Mesenteric fat pad (tissue), 1 donor: Measurements from ENCODE around the gene CA11. TPM values are rescaled to one million over a fixed set of nuclear protein-coding genes. Genes with fewer than 3 reads are reported as not detected.
"Not testable (repeated sequence)": the region's sequence is repeated elsewhere in the genome, so short reads cannot be mapped to it uniquely, and the experiment has no call there.

Experiments used
- DNase-seq: peaks from one replicate; pipeline ENCODE4 v3.0.0-alpha.2; 2020; ENCODE audit warnings: low spot score
- total RNA-seq: library from RNA; stranded (reverse); fragmentation: NEBNext Ultra II Directional; extraction: Animal tissue kit (Norgen Biotek cat#: 25700); gene quantifications from one replicate; pipeline ENCODE4 v1.2.1, GENCODE V29; 2021
- donor health status: DM: yes; HTN: yes; CAD: no.

CA11 gene
- total RNA-seq, 1 donor from 2014 or later: 3.3 TPM

DNA sequence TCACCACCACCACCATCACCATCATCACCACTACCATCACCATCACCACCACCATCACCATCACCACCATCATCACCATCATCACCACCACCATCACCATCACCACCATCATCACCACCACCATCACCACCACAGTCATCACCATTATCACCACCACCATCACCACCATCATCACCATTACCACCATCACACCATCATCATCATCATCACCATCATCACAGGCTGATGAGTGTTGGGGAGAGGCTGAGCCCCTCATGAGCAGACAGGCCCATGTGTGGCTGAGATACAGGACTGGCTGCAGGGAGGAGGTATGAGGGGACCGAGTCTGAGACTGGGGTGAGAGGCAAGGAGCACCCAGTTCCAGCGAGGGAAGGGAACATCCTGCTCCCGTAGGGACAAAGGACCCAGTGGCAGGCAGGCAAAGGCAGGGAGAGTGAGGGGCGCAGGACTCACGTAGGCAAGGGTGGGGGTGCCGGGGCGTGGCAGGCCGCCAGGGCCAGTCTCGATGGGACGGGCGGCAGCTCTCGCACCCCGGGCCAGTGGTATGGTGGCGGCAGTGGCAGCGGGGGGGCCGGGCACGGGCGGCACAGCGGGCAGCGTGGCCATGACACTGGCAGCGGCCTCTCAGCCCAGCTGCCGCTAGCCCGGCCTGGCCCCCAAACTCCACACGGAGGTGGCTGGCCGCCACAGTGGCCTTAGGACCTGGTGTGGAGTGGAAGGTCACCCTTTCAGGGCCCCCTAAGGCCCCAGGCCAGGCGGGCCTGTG is 24.1 kb upstream of the CA11 start:
- no peak for DNase-seq

DNA sequence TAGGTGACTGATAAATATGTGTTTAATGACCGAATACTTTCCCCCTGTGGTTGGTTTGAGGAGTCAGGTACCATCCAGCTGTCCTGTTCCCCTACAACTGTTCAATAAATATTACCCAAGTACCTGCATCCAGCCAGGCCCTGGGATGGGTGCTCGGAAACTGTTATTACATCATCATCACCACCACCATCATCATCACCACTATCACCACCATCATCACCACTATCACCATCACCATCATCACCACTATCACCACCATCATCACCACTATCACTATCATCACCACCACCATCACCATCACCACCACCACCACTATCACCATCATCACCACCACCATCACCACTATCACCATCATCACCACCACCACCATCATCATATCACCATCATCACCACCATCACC is 22.8 kb upstream of the CA11 start:
- no peak for DNase-seq

DNA sequence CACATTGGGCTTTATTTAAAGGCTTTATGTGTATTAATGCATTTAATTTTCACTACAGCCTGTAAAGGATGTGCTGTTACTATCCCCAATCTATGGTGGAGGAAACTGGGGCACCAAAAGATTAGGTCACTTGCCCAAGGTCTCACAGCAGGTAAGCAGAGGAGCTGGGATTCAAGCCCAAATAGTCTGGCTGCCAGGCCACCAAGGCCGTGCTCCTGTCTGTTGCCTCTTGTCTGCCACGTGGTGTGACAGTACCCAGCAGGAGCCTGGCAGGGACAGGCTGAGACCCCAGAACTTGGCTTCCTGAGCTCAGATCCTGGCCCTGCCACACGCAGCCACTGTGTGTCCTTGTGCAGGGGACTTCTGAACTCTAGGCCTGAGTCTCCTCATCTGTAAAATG is 22.3 kb upstream of the CA11 start:
- DNase-seq: no peak

DNA sequence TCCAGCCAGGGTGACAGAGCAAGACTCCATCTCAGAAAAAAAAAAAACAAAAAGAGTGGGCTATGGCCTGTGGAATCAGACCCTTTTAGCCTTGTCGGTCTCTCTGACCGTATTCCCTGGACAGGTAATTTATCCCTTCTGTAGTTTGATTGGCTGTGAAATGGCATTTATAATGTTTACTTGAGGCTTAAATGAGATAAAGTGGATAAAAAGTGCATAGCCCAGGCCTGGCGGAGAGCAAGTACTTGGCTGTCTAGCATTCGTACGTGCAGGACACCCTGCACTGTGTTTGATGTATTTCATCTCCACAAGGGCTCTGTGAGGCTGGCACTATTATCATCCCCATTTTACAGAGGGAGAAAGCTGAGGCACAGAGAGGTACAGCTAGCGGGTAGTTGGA is 19.8 kb upstream of the CA11 start:
- no peak for DNase-seq

DNA sequence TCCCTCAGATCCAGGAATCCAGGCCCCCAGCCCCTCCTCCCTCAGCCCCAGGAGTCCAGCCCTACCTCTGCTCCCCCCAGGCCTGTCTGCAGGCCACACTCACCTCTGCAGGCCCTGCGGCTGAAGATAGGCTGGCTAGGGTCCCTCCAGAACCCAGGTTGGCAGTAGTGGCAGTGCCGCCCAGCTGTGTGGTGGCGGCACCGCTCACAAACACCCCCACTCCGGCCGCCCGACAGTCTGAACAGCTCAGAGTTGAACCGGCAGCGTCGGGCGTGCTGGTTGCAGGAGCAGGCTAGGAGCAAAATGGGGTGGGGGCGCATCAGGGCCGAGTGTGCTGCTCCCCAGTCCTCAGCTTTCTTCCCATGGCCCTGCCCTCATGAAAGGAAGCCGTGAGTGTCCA is 18.5 kb upstream of the CA11 start:
- DNase-seq: no peak

DNA sequence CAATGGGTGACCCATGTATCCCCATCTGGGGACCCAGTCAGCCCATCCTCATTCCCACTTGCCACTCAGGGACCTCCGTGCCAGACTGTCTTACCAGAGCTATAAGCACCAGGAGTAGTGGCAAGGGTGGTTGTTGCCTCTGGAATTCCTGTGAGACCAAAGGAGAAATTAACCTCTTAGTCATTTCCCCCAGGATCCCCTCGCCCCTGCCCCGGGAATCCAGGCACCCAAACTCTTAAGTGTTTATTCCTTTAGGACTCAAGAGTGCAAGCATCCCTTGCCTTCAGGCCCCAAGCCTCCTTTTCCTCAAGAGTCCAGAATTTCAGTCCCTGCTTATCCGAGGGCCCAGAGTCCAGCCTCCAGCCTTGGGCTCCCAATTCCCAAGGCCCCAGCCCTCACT is 17.7 kb upstream of the CA11 start:
- DNase-seq: no peak

DNA sequence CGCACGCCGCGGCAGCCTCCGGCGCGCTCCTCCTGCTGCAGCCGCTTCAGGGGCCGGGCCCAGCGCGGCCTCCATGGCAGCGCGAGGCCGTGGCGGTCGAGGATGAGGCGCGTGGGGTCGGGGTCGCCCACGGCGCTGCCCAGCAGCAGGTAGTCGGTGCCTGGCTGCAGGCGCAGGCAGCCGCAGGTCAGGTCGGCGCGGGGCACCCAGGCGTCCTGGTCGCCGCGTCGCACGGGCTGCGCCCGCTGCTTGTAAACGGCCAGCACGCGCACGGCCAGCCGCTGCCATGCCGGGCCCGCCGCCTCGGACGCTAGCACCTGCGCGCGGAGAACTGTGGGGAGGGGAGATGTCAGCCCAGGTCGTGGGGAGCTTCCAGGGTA is 15.7 kb upstream of the CA11 start:
- DNase-seq: no peak

DNA sequence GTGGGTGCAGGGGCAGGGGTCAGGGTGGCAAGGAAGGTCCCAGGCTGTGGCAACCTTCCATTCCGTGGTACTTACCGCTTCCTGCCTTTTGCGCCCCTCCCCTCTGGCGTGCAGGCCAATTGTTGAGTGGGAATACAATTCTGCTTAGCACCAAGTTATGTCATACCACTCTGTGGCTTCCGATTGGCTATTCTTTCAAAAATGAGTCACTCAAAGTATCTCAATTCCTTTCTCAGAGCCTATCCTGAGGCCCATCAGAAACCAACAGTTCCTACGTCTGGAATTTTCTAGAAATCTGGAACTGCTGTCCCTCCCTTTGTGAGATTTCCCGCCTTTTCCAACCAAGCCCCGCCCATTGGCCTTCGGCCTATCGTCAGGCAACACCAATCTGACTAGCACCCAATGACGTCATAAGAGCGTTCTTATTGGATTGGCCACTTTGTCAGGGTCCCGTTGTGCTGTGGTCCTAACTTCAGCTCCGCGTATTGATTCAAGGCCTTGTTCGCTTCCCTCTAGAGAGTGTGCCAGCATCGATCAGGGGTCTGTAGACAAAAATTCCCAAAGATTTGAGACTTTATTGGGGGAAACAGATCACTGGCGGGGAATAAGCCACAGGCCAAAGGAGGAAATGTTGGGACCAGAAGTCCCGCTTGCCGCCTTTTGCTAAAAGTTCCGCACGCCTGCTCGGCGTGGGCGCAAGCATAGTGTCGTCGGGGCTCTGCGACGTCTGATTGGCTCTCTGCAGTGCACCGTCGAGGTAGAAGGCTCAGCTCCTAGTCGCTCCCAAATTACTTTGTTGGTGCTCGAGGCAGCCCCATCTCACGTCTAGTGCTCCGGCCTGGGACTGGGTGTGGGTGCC is 15.1 kb upstream of the CA11 start:
- DNase-seq: no peak

DNA sequence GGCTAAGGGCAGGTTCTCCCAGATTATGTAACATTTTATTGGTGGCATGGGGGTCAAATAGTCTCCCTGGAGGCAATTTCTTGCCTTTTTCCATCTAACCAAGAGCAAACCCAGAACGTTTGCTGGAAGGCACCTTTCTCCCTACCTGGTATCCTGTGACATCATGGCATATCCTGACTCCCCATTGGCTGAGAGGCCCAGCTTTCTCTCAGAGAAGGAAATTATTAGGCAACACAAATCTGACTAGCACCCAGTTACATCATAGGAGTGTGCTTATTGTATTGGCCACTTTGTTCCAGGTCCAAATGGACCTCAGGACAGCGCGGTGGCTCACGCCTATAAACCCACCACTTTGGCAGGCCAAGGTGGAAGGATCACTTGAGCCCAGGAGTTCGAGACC is 13.8 kb upstream of the CA11 start:
- no peak for DNase-seq

DNA sequence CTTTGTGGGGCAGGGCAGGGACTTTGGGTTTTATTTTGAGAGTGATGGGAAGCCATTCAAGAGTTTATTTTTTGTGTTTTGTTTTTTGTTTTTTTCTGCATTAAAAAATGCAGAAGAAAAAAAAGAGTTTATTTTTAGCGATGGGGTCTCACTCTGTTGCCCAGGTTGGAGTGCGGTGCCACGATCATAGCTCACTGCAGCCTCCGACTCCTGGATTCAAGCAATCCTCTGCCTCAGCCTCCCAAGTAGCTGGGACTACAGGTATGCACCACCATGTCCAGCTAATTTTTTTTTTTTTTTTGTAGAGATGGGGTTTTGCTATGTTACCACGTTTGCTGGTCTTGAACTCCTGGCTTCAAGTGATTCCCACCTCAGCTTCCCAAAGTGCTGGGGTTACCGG is 12.5 kb upstream of the CA11 start:
- no peak for DNase-seq

DNA sequence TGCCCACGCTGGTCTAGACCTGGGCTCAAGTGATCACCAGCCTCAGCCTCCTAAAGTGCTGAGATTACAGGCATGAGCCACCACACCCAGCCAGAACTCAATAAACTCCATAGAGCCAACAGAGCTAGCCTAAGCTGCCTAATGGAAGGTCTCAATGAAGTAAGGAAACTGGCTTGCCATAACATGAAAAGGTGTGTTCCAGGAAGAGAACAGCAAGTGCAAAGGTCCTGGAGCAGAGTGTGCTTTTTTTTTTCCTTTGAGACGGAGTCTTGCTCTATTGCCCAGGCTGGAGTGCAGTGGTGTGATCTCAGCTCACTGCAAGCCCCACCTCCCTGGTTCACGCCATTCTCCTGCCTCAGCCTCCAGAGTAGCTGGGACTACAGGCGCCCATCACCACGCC is 11.8 kb upstream of the CA11 start:
- not testable (repeated sequence) for DNase-seq

DNA sequence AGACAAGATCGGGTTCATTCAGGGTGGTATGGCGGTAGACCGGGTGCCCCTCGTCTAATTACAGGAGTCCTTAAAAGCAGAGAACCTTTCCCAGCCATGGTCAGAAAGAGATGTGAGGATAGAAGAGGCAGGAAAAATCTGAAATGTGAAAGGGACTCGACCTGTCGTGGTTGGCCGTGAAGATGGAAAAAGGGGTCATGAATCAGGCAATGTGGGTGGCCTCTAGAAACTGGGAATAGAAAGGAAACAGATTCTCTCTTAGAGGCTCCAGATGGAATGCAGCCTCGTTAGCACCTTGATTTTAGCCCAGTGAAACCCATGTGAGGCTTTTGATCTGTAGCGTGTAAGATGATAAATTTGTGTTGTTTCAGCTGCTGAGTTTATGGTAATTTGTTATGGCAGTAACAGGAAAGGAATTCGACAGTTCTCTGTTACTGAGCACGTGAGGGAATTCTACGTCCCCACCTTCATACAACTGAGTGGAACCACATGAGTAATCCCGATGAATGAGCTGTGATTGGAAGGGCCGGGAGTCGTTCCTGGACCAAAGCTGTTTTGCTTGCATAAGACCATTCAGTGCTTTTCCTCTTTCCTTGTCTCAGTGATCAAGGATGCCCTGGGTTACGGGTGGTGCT is 11.0 kb upstream of the CA11 start:
- no peak for DNase-seq

DNA sequence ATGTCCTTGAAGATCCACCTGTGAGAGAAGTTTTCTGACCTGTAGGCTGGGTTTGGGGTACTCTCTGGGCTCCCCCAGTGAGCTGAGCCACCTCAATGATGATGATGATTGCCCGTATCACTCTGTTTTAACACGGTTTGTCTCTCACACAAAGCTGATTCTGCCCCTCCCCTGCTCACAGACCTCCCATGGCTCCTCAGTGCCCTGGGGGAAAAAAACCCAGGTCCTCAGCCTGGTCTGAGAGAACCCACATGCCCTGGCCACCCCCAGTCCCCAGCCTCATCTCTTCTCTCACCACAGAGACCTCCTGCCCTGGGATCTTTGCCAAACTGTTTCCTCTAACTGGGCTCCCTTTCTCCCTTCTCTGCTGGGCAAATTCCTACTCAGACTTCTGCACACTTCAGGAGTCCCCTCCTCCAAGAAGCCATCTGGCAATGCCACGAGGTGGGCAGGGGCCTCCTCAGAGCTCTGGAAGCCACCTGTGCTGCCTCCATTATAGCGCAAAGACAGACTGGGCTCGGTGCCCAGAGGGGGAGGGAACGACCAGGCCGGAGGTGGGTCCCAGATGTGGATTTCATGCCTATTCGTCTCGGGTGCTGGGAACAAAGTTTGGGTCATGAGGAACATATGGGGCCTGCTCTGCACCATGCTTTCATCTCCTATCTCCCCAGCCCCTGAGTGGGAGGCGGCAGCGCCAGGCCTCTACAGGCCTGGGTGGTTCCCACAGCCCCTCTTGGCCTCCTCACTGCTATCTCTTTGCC is 8.5 kb upstream of the CA11 start:
- DNase-seq: no peak

DNA sequence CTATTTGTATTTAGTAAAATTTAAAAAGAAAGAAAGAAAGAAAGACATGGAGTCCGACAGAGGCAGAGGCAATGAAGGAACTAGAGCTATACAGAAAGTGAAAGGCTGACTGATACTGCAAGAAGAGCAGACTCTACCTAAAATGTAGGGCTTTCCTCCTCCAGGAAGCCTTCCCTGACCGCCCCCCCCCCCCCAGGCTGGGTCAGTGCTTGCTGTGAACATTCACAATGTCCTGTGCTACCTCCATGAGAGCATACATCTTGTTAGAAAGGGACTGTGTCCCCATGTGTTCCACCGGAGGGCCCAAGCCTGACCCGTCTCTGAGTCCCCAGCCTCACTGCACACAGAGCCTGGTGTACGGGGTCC is 5.7 kb upstream of the CA11 start:
- no peak for DNase-seq

DNA sequence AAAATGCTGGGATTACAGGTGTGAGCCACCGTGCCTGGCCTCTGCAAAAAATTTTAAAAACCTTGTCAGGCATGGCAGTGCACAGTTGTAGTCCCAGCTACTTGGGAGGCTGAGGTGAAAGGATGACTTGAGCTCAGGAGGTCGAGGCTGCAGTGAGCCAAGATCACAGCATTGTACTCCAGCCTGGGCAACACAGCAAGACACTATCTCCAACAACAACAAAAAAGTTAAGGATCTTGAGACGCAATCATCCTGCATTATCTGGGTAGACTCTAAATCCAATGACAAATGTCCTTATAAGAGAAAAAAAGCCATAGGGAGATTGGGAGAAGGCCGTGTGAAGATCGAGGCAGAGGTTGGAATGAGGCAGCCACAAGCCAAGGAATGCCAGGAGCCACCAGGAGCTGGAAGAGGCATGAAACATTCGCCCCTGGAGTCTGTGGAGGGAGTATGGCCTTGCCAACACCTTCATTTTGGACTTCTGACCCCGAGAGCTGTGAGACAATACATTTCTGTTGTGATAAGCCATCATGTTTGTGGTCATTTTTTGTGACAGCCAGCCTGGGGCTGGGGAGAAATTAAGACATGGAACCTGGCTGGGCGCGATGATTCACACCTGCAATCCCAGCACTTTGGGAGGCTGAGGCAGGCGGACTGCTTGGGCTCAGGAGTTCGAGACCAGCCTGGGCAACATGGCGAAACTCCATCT is 5.1 kb upstream of the CA11 start:
- DNase-seq: no peak

DNA sequence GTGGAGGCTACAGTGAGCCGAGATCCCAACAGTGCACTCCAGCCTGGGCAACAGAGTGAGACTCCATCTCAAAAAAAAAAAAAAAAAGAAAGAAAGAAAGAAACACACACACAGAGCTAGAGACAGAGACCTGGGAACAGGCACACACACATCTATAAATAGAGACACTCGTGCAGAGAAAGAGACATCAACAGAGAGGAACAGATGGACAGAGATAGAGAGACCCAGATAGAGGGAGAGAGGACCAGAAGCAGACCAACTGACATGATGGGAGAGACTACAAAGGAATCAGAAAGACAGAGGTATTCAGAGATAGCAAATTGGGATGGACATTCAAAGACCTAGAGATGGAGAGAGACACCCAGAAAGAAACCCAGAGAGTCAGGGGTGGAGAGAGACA is 2.1 kb upstream of the CA11 start:
- no peak for DNase-seq

DNA sequence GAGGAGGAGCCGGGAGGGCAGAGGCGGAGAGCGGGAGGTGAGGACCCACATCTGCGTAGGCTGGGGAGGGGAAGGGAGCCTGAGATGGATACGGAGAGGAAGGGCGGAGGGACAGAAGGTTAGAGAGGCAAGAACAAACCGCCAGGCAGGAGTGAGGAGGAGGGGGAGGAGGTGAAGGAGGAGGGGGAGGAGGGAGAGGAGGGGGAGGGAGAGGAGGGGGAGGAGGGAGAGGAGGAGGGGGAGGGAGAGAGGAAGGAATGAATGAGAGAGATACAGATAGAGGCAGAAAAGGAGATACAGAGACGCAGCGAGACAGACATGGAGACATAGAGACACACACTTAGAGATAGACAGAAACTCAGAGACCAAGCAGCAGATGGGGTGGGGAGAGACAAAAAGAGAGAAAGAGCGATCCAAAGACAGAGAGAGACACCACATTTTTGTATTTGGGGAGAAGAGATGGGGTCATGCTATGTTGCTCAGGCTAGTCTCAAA is 782 bp upstream of the CA11 start:
- no peak for DNase-seq

DNA sequence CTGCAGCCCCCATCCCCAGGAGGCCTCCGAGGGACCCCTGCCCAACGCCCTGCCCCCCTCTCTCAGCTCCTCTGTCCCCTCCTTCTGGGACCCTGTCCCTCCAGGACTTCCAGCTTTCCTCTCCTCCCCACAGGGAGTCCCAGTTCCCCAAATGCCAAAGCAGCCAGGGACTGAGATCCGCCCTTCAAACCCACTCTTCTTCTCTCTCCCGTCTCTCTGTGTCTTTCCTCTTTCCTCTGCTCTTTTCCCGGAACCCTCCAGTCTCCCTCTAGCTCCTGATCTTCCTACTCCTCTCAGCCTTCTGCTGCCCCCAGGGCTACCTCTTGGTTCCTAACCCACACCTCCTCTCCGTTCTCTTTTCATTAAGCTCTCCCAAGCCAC is 377 bp downstream of the CA11 start:
- no peak for DNase-seq

DNA sequence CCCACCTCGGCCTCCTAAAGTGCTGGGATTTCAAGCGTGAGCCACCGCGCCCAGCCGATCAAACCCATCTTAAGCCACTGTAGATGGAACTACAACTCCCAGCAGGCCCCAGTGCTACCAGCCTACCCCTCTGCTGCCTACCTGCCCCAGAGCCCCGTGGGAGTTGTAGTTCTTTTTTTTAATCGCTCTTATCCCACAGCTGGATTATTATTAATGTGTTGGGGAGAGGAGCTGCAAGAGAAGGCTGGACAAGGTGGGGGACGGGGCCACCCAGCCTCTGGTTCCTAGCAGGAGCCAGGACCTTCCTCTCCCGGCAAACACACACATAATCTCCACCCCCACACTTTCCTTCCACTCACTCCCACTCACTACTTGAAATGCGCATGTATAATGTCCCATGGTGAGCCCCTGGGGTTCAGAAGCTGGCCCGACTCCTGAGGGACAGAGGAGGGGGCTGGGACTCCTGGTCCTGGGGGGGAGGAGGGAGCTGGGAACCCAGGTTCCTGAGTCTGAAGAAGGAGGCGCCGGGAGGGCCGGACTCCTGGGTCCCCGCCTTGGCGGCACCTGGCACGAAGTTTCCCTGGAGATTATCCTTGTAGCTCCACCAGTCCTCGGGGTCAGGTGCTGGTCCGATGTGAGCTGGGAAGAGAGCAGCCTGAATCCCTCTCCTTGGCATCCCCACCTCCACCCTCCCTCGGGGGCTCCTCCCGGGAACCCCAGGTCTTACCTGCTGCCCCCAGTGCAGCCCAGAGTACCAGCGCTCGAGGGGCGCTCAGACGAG is 958 bp downstream of the CA11 start:
- no peak for DNase-seq

DNA sequence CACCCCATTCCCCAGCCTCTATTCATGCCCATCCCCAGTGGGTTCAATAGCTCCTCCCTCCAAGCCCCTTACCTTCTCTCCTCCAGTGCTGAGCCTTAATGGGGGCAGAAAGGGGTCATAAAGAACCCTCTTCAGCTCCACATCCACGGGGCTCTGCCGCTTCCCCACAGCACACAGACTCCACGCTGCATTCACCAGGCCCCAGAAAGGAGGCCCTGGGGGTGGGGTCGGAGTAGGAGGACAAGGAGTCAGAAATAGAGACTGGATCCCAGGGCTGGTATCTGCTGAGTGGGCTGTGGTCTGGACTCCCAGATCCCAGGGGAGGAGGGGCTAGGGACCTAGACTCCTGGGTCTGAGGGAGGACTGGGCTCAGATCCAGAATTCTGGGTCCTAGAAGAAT is 1.6 kb downstream of the CA11 start:
- no peak for DNase-seq
